H1 (cell line): ENCODE measurements around the gene IL17D. TPM values are rescaled to one million over a fixed set of nuclear protein-coding genes. Genes with fewer than 3 reads are reported as not detected.

Experiments
- CTCF ChIA-PET: fragments of 300-600 bp; sonication (Branson Sonifier 250); formaldehyde crosslinking; loops from one replicate; lab custom pipeline; 2021; ENCODE audit not compliant: partially characterized antibody; lab: Charles Lee
- POLR2A ChIA-PET: fragments of 300-600 bp; sonication (Branson Sonifier 250); formaldehyde crosslinking; loops from one replicate; lab custom pipeline; 2021; ENCODE audit warnings: inconsistent platforms; ENCODE audit not compliant: partially characterized antibody; lab: Charles Lee
- DNase-seq, 2 experiments: peaks; one replicate each; pipeline versions ENCODE4 v3.0.0 to v3.0.0-alpha.2; 2010 to 2022; ENCODE audit warnings: low spot score in 2 of 2, low read depth in 1 of 2, mixed read lengths in 1 of 2
- FAIRE-seq: peaks from 2 replicates; lab custom pipeline; 2011; peaks lifted over from hg19 to GRCh38; lab: Jason Lieb, UNC
- H2AFZ ChIP-seq: 2 replicates; pipeline ENCODE4 v1.8.1; 2012; ENCODE audit warnings: low read length, inconsistent platforms
- H2AK5ac ChIP-seq: 2 replicates; pipeline ENCODE4 v1.6.1; 2013; ENCODE audit warnings: low read depth, low read length
- H2BK120ac ChIP-seq: replicated peaks from 2 replicates; pipeline ENCODE3; 2013; ENCODE audit warnings: low read depth, low read length, inconsistent platforms
- H2BK12ac ChIP-seq: 2 replicates; pipeline ENCODE4 v1.6.1; 2013; ENCODE audit warnings: low read depth, low read length
- H2BK15ac ChIP-seq: 2 replicates; pipeline ENCODE4 v1.6.1; 2013; ENCODE audit warnings: low read length
- H2BK20ac ChIP-seq: 2 replicates; pipeline ENCODE4 v1.6.1; 2013; ENCODE audit warnings: low read length
- H2BK5ac ChIP-seq: 2 replicates; pipeline ENCODE4 v1.6.1; 2013; ENCODE audit warnings: low read depth, low read length
- H3K14ac ChIP-seq: 2 replicates; pipeline ENCODE4 v1.6.1; 2013; ENCODE audit warnings: inconsistent platforms; ENCODE audit not compliant: insufficient read length
- H3K18ac ChIP-seq: 2 replicates; pipeline ENCODE4 v1.6.1; 2013; ENCODE audit warnings: low read length; ENCODE audit errors: extremely low read depth
- H3K23ac ChIP-seq: 2 replicates; pipeline ENCODE4 v1.6.1; 2013; ENCODE audit warnings: inconsistent platforms; ENCODE audit not compliant: insufficient read length
- H3K23me2 ChIP-seq: 2 replicates; pipeline ENCODE4 v1.6.1; 2013; ENCODE audit warnings: low read depth, low read length
- H3K27ac ChIP-seq: 2 replicates; pipeline ENCODE4 v1.6.1; 2011; ENCODE audit warnings: low read depth, low read length, inconsistent platforms
- H3K27me3 ChIP-seq, 4 experiments: replicated peaks in 1 of 4; 1 replicate in 1 of 4; 2 replicates in 3 of 4; pipeline versions ENCODE4 v1.6.1 to v1.8.1; 2011 to 2013; ENCODE audit warnings: low read length in 3 of 4, mild to moderate bottlenecking in 3 of 4, inconsistent platforms in 2 of 4, mixed read lengths in 2 of 4, moderate library complexity in 1 of 4; ENCODE audit not compliant: control insufficient read depth in 3 of 4, insufficient read depth in 3 of 4; ENCODE audit errors: extremely low read depth in 1 of 4
- H3K36me3 ChIP-seq, 4 experiments: 2 replicates each; pipeline versions ENCODE4 v1.6.1 to v1.8.1; 2011 to 2013; ENCODE audit warnings: mild to moderate bottlenecking in 4 of 4, low read length in 3 of 4, moderate library complexity in 2 of 4, control low read depth in 1 of 4, inconsistent platforms in 1 of 4; ENCODE audit not compliant: insufficient read depth in 4 of 4, control insufficient read depth in 2 of 4
- H3K4ac ChIP-seq: replicated peaks from 2 replicates; pipeline ENCODE3; 2013; ENCODE audit warnings: low read length, low read depth, mixed read lengths, inconsistent platforms; ENCODE audit not compliant: insufficient read length
- H3K4me1 ChIP-seq, 4 experiments: replicated peaks in 1 of 4; 1 replicate in 1 of 4; 2 replicates in 3 of 4; pipeline versions ENCODE4 v1.6.1 to v1.8.1; 2011 to 2013; ENCODE audit warnings: low read length in 3 of 4, inconsistent platforms in 2 of 4, mixed read lengths in 1 of 4; ENCODE audit not compliant: insufficient read depth in 4 of 4, control insufficient read depth in 3 of 4
- H3K4me2 ChIP-seq, 2 experiments: 2 replicates each; pipeline versions ENCODE4 v1.6.1 to v1.8.1; 2011 to 2013; ENCODE audit warnings: low read depth in 2 of 2, low read length in 2 of 2, control low read depth in 1 of 2, inconsistent platforms in 1 of 2, mild to moderate bottlenecking in 1 of 2; ENCODE audit not compliant: insufficient read depth in 1 of 2
- H3K4me3 ChIP-seq, 4 experiments: fragments of 200-600, 300-600 bp in 1 of 4; sonication (generic), shearing (Covaris generic), sonication (Bioruptor Twin) in 1 of 4; 2 replicates each; pipeline versions ENCODE4 v1.5.1 to v1.8.1; 2011 to 2016; ENCODE audit warnings: low read length in 4 of 4, low read depth in 3 of 4, control low read depth in 2 of 4, inconsistent platforms in 2 of 4, mild to moderate bottlenecking in 2 of 4, mixed read lengths in 1 of 4, moderate library complexity in 1 of 4; ENCODE audit not compliant: insufficient read depth in 2 of 4; ENCODE audit errors: extremely low read depth in 1 of 4
- H3K56ac ChIP-seq: replicated peaks from 2 replicates; pipeline ENCODE3; 2013; ENCODE audit warnings: low read depth, mild to moderate bottlenecking, mixed read lengths, low read length, inconsistent platforms; ENCODE audit not compliant: insufficient read length
- H3K79me1 ChIP-seq: 2 replicates; pipeline ENCODE4 v1.6.1; 2013; ENCODE audit warnings: low read depth, low read length, control low read depth
- H3K79me2 ChIP-seq, 2 experiments: 2 replicates each; pipeline versions ENCODE4 v1.6.1 to v1.8.1; 2012 to 2013; ENCODE audit warnings: low read length in 2 of 2, mild to moderate bottlenecking in 2 of 2, inconsistent platforms in 1 of 2; ENCODE audit not compliant: insufficient read depth in 2 of 2, control insufficient read depth in 1 of 2
- H3K9ac ChIP-seq, 4 experiments: replicated peaks in 1 of 4; 1 replicate in 1 of 4; 2 replicates in 3 of 4; pipeline versions ENCODE4 v1.6.1 to v1.8.1; 2011 to 2013; ENCODE audit warnings: low read depth in 3 of 4, low read length in 3 of 4, control low read depth in 2 of 4, mild to moderate bottlenecking in 2 of 4, moderate library complexity in 2 of 4, inconsistent platforms in 1 of 4; ENCODE audit errors: extremely low read depth in 1 of 4
- H3K9me3 ChIP-seq, 2 experiments: 2 replicates each; pipeline versions ENCODE4 v1.6.1 to v1.8.1; 2012 to 2013; ENCODE audit warnings: mild to moderate bottlenecking in 2 of 2, moderate library complexity in 2 of 2, control low read depth in 1 of 2, inconsistent platforms in 1 of 2, low read depth in 1 of 2, low read length in 1 of 2, mixed read lengths in 1 of 2; ENCODE audit not compliant: insufficient read depth in 2 of 2
- H4K20me1 ChIP-seq, 2 experiments: replicated peaks in 1 of 2; 2 replicates each; pipeline versions ENCODE3 to v1.8.1; 2011 to 2013; ENCODE audit warnings: inconsistent platforms in 2 of 2, low read length in 2 of 2, mild to moderate bottlenecking in 1 of 2; ENCODE audit not compliant: insufficient read depth in 2 of 2, control insufficient read depth in 1 of 2
- H4K5ac ChIP-seq: 2 replicates; pipeline ENCODE4 v1.6.1; 2013; ENCODE audit warnings: low read length, low read depth, mixed read lengths, inconsistent platforms; ENCODE audit not compliant: insufficient read length
- H4K8ac ChIP-seq: 2 replicates; pipeline ENCODE4 v1.8.0; 2013; ENCODE audit warnings: mild to moderate bottlenecking, moderate library complexity, low read length, inconsistent platforms; ENCODE audit not compliant: insufficient read depth; ENCODE audit errors: extremely low read depth
- H4K91ac ChIP-seq: replicated peaks from 2 replicates; pipeline ENCODE3; 2013; ENCODE audit warnings: low read length, mixed read lengths, inconsistent platforms; ENCODE audit not compliant: insufficient read length
- BCL11A ChIP-seq, 2 experiments: IDR thresholded peaks; one replicate each; pipeline ENCODE4 v1.6.1; 2011; ENCODE audit warnings: low read depth in 2 of 2, low read length in 2 of 2, mild to moderate bottlenecking in 2 of 2
- FOSL1 ChIP-seq: IDR thresholded peaks from 2 replicates; pipeline ENCODE4 v1.6.1; 2011; ENCODE audit warnings: mild to moderate bottlenecking, low read depth, low read length, moderate library complexity; ENCODE audit not compliant: insufficient read depth
- KDM5A ChIP-seq: fragments of 200-600 bp; IDR thresholded peaks from 2 replicates; pipeline ENCODE4 v1.7.1; 2012; ENCODE audit warnings: mild to moderate bottlenecking, low read length, inconsistent platforms, mixed read lengths
- POLR2A ChIP-seq, 2 experiments: IDR thresholded peaks; 1 replicate in 1 of 2; 2 replicates in 1 of 2; pipeline ENCODE4 v1.6.1; 2011; ENCODE audit warnings: low read depth in 2 of 2, low read length in 2 of 2, mild to moderate bottlenecking in 2 of 2; ENCODE audit errors: control extremely low read depth in 1 of 2
- SIX5 ChIP-seq: IDR thresholded peaks from 2 replicates; pipeline ENCODE4 v1.6.1; 2011; ENCODE audit warnings: mild to moderate bottlenecking, low read depth, low read length
- SP2 ChIP-seq: IDR thresholded peaks from 2 replicates; pipeline ENCODE4 v1.6.1; 2012; ENCODE audit warnings: mild to moderate bottlenecking, low read length, inconsistent platforms
- SP4 ChIP-seq: IDR thresholded peaks from 2 replicates; pipeline ENCODE4 v1.6.1; 2012; ENCODE audit warnings: low read length, inconsistent platforms
- SRF ChIP-seq: IDR thresholded peaks from 2 replicates; pipeline ENCODE4 v1.6.1; 2011; ENCODE audit warnings: mild to moderate bottlenecking, low read depth, low read length, moderate library complexity
- TAF7 ChIP-seq: optimal IDR thresholded peaks from 2 replicates; pipeline ENCODE3; 2011; ENCODE audit warnings: low read depth, mild to moderate bottlenecking, inconsistent platforms, low read length, moderate library complexity, borderline replicate concordance
- WGBS, 2 experiments: shearing (Covaris generic) in 1 of 2; methylation state at CpG; one replicate each; pipeline versions ENCODE4 v1.1.6 to v1.1.7; 2013 to 2015; ENCODE audit warnings: low lambda C conversion rate in 2 of 2, mixed read lengths in 2 of 2, inconsistent platforms in 1 of 2, low coverage in 1 of 2, missing lambda C conversion rate in 1 of 2; ENCODE audit not compliant: insufficient replicate concordance in 2 of 2, insufficient coverage in 1 of 2, insufficient read length in 1 of 2; ENCODE audit errors: extremely low coverage in 1 of 2, missing lambda C conversion rate in 1 of 2; 5-methylcytosine and 5-hydroxymethylcytosine counted together
- polyA plus RNA-seq, 7 experiments: library from polyadenylated mRNA; depleted of rRNA in 3 of 7; stranded (reverse) in 5 of 7; unstranded in 2 of 7; fragments of >200 nt in 5 of 7; fragments of 200-250 nt in 2 of 7; gene quantifications; 1 replicate in 5 of 7; 2 replicates in 1 of 7; 4 replicates in 1 of 7; pipeline versions ENCODE4 v1.2.1 to v1.2.3, GENCODE V29; 2011 to 2013; ENCODE audit warnings: missing spikeins in 2 of 7, mixed read lengths in 2 of 7
- total RNA-seq: library from RNA; stranded (reverse); fragmentation: NEBNext Ultra II Directional; extraction: Animal tissue kit (Norgen Biotek cat#: 25700); gene quantifications from 2 replicates; pipeline ENCODE4 v1.2.1, GENCODE V29; 2021

The IL17D gene
- total and polyA plus RNA-seq, 2 of the 8 experiments (the other 6 are each of a cell fraction or from before 2014, with no cell fraction given): 0.56 to 0.59 TPM

DNA sequence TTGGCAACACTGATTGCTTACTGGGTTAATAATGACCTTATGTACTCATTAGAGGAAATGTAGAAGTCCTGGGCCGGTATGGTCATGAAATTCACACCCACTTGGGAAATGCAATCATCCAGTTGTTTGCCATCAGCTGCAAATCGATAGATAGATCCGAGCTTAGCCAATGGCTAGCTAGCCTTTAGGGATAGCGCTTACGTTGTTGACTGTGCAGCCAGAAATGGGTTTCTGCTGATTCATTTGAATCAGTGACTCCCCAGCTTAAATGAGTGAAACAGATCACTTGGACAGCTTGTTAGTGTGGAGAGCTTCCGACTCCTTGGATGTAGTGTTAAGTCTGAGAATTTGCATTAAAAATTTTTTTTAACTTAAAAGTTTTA is 11.8 kb downstream of the IL17D start:
- Histone ChIP-seq H3K27me3 (peaks cover 0 to 5% (median 1%) of the 10 kb centered on the region in 4 experiments; a peak in 4 of 7 replicates), H3K36me3 (no peaks in the 10 kb centered on the region), H2BK120ac (no peak overlapping the region), H3K9me3 (no peaks in the 10 kb centered on the region; a peak in 1 of 4 replicates), H3K79me1 (no peaks in the 10 kb centered on the region), H2BK15ac (no peak overlapping the region), H3K4me3 (no peak overlapping the region), H4K91ac (no peak overlapping the region), H3K4me1 (peaks cover 2 to 9% (median 6%) of the 10 kb centered on the region in 4 experiments; a peak in 4 of 7 replicates), H3K23ac (no peak overlapping the region), H3K79me2 (no peaks in the 10 kb centered on the region), H2BK5ac (no peak overlapping the region), H3K18ac (no peak overlapping the region), H4K8ac (no peak overlapping the region), H3K4me2 (no peak overlapping the region), H3K23me2 (peaks cover 9% of the 10 kb centered on the region; the same call in 1 of the 2 replicates), H2AK5ac (no peak overlapping the region; the same call in 1 of the 2 replicates), H2BK12ac (no peak overlapping the region), H3K4ac (no peak overlapping the region), H4K20me1 (peaks cover 0 to 5% of the 10 kb centered on the region in 2 experiments), H2BK20ac (no peak overlapping the region), H3K9ac (no peak overlapping the region), H3K14ac (no peak overlapping the region), H3K27ac (no peak overlapping the region), H4K5ac (no peak overlapping the region), H3K56ac (no peak overlapping the region), H2AFZ (no peak overlapping the region)
- ChIA-PET POLR2A (interaction anchor here (1.3 kb wide), 1 partner anchor 58 kb away, joined by 3 read pairs; the partner anchor contains the start of gene EEF1AKMT1), CTCF (interaction anchor here (0.9 to 2.8 kb wide), 8 partner anchors 9 to 341 kb away, joined by 3 to 13 read pairs (median 4); partner anchors contain the start of gene IL17D)
- WGBS, 2 experiments: 92% methylated on average over 6 of the region's 6 CpGs; no CpG with 5 or more reads in 1 of the 2 experiments
- FAIRE-seq (no peak), DNase-seq (no peak)
- TF ChIP-seq POLR2A (IDR thresholded peaks at IDR 0.05; ENCODE audit: control extremely low read depth in 1 of 2, low read depth in 2 of 2, low read length in 2 of 2) (no peak), BCL11A (IDR thresholded peaks at IDR 0.05; ENCODE audit: low read depth in 2 of 2, low read length in 2 of 2) (no peak), KDM5A (no peak), SP2 (no peak), FOSL1 (no peak), SRF (no peak), SP4 (no peak), TAF7 (no peak), SIX5 (no peak)
